HCEC 1CT (cell line): Measurements from ENCODE around the gene GMDS.
A peak's percentile ranks its signal among the peaks of the same experiment; 100 is the strongest.

Experiments used
- DNase-seq: peaks from one replicate; pipeline ENCODE4 v3.0.0-alpha.2; 2017

The GMDS gene

DNA sequence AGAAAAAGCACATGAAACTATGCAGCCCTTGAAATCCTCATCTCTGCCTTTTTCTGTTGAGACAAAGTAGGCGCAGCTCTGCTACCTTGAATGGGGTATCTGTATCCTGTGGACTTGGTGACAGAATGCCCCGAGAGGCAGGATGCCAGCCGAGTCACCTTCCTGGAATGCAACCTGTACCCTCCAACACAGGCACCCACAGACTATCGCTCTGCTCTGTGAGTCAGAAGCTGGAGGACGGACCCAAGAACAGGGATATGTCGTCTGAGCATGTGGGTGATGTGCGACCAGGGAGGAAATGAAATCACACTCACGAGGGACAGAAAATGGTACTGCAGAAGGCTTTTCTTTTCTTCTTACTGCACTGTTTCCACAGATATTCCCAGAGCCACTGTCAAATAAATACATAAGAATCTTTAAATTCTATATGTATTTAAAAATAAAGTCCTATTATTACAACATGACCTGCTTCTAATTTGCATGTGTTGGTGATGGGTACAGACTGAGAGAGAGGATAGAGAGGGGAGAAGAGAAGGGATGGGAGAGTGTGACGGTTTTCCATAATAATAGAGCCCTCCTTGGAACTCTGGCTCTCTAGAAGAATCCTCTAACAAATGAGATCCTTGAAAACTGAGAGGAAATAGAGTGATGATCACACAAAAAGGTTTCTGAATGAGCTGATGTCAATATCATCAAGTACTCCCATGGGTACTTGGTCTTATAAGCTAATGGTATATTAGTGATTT is 327.6 kb downstream of the GMDS start:
- peak; percentile 81 for DNase-seq

DNA sequence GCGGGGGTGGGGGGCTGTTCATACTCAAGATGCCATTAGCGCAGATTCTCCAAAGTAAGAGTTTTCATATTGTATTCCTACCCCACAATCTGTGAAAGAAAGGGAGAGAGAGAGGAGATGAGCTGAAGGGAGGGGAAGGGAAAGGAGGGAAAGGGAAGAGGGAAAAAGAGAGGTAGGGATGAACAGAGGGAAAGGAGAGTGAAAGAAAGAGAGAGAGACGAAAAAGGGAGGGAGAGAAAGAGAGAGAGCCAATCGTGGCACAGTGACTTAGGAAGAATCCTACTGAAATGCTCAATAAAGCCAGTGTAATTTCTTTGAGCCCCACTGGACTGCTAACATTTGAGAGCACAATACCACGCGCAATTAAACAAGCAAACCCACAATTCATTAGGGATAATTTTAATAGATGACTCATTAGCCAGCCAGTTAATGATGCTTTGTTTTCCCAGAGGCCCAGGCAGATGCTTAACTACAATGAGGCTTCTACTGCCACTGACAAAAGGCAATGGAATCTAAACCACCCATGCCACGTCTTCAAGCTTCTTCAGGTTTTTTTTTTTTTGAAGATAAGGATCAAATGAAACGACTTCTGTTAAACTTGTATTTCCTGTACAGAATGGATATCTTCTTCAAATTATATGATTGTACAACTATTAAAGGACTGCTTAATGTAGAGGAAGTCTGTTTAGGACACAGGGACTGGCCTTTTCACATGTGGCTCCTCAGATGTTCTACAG is 328.9 kb downstream of the GMDS start:
- DNase-seq = peak; percentile 38

DNA sequence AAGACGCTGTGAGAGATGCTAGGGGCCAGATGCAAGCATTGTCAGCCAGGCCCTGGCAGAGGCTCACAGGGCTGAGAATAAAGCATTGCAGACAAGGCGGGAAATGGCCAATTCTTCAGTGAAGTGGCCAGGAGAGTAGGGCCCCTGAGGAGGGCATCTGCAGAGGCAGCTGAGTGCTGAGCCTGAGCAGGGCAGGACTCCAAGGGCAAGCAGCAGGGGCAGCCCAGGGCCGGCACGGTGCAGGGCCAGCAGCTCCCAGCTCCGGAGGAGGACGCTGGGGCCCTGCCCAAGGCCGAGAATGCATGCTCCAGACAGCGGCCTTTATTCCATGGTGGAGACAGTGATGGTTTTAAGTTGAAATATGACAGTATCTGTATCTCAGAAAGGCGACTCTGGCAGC is 330.2 kb downstream of the GMDS start:
- DNase-seq = no peak

DNA sequence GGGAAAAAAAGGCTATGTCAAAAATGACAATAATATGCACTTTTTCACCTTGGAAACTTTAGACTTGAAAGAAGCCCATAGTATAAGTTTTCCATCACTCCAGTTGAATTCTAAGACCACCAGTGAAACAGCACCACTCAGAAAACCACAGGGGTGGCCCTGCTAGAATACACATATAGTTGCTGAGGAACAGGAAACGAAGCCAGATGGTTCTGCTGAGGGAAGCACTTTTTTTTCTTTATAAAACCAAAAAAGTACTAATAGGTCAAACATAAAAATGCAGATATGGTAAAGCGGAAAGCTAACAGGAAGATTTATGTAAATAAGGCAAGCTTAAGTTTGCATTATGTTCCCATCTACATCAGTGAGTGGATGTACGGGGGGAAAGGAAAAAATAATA is 331.8 kb downstream of the GMDS start:
- DNase-seq = no peak

DNA sequence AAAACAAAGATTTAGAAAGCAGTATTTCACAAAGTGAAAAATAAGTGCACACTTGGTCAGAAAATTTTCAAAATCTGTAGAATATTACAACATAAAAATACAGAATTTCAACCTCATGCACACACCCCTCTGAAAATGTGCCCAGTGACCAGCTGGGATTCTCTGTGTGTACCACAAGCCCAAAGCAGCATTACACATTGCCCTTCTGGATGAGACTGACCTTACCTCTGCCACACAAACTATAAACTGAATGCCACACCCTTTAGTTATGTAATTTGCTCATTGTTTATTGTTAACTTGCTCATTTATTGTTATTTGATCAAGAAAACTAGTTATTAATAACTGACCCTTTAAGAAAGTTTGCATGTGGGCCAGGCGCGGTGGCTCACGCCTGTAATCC is 332.7 kb downstream of the GMDS start:
- DNase-seq = no peak

DNA sequence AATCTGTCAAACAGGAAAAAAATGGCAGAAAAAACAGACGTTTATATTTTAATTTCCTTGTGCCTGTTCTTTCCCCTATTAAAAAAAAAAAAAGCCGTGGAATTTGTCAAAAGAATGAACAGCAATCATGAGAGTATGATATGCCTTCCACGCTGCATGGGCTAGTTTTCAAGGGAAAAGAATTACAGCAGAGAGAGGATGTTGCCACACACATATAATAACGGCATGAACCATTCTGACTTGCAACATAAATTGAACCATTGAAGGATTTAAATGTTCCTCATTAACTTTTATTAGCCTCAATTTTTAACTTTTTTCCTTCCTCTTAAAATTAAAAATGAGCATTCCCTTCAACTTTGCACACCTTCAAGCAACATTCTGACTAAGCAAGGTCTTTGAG is 333.9 kb downstream of the GMDS start:
- DNase-seq = no peak

DNA sequence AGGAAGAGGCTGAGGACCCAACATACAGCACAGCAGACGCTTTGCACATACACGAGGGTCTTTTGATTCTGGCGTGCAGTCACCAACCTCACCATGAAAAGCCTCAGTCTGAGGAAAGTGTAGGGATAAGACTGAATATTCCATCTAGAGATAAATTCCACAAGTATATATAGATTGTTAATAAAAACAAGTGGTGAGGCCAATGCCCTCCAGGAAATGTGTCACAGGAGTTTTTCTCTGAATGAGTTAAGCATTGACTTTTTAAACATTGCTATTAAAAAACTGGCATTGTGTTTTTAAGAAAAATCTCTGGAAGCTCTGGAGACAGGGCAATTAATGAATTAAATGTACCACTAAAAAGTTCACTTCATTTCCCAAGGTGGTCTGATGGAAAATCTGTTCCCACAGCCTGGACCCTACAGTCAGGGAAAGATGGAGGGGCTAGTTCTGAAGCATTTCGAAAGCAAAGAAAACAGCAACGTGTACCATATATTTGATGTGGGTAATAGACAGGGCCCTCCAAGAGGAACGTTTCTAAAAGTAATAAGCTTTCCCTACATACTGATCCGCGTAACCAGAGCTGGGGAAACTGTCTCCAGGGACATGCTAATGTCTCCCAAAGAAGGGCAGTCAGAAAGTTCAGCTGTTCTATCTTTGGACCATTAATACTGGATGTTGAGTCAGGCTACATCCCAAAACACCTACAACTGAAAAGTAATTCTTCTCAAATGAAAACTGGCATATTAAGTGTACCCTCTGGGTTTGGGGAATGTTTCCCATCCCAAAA is 334.6 kb downstream of the GMDS start:
- no peak for DNase-seq

DNA sequence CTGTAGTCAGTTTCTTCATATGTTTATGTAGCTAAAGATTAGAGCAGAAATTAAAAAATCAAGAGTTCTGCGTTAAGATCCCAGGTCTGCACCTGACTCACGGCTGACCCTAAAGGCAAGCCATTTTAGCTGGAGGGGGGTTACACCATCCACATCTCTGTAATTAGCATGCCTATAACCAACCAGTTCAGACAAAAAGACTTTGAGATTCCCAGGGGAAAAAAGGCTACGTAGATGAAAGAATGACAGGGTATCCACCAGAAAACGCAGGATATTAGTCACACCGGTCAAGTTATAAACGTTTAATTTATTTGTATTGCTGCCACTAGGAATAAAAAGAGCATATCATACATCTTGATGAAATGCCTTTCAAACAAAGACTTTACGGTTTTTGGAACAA is 336.6 kb downstream of the GMDS start:
- no peak for DNase-seq

DNA sequence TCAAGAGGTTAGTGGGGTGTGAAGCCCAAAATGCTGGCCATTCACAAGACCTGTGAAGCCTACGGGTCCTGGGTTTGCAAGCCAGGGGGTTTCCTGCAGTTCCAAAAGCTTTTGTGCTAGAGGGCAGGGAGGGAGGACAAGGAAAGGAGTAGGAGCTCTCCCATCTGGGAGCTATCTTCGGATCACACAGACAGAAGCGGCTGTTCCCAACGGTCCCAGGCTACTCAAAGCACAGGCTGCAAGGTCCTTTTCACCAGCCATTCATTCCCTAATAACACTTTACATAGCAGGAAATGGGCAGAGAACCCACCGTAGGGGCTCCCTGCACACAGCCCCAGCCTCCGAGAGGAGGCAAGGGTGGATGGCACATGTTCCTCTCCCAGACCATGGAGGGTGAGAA is 338.8 kb downstream of the GMDS start:
- no peak for DNase-seq

DNA sequence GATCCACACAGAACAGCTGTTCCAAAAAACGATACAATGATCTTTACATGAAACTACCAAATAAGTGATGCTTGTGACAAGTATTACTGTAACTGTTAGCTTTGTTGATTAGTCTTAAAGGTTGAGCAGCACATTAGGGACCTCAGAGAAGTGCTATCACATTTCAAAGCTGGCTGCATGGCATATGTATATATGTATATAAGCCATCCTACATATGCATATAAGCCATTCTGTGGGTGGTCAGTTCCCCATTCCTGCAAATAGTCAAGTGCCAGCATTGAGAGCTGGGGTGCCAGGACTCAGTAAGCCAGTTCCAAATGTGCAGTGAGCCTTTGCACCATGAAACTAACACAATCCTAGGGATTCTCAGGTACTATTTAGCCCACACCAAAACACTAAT is 339.4 kb downstream of the GMDS start:
- DNase-seq = no peak

DNA sequence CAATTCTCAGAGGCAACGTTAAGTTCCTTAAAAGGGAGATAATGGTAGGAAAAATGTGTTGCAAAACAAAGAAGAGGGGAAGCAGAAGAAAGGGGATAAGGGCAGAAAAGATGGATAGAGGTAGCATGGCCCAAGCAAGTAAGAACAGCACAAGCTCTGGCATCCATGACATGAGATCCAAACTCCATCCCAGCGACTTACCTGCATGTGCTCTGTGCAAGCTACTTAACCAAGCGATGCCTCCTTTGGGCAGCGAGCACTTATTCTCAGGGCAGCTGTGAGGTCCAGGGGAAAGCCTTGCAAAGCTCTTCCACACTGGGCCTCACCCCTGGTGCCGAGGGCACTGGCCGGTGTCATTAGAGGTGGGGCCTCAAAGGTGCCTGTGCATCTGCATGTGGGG is 340.5 kb downstream of the GMDS start:
- no peak for DNase-seq

DNA sequence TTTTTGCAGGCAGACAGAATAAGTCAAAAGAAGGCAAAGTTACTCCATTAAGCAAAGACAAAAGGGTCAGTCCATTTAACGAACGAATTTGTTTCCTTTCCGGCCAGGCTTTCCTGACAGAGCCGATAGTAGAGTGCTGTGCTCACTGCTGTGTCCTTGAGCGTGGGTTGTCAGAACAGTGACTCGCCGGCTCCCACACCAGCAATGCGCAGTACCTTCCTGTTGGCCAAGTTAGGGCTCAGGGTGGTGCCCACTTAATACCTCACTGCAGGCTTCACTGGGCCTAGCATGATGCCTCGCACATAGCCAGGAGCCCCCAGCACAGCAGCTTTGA is 341.0 kb downstream of the GMDS start:
- no peak for DNase-seq

DNA sequence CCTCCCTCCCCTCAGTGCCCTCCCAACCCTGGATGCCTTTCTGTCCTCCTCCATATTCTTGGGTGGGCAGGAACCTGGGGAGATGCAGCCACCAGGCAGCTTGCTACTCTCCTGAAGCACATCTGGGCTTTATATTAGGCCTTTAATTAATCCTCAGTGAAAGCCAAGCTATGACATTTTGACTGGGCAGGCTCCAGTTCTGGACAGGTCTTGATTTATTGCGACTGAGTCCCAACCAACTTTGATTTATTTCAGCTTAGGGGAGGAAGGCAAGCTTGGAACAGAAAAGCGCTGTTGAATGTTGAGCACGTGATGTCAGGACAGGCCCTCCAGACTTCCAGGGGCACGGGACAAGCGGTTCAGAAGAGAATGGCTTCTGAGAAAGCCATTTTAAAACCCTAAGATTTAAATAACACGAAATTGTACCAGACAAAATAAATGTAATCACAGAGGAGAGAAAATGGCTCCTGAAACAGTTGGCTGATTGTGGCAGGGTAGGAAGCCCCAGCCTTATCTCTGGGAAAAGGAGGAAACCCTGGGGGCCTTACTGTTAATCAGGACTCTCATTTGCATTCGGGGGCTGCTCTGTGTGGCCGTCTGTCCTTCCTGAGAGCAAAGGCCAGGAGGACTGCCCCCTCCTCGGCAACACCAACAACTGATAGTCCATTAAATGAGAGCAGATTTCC is 341.5 kb downstream of the GMDS start:
- DNase-seq = no peak

DNA sequence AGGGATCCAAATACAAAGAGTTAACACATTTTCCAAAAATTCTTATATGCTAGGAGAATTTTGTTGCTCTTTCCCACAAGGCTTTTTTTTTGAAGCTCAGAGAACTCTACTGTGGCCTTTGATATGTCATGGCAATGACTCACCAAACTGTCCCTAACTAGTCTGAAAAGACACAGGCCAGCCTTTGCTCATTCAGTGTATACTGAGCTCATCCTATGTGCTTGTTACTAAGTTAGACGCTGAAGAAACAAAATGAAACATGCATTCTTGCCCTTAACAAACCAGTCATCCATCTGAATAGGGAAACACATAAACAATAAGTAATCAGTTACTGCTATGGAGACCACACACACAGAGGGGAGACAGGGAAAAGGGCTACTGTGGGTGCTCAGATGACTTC is 343.8 kb downstream of the GMDS start:
- DNase-seq = no peak

DNA sequence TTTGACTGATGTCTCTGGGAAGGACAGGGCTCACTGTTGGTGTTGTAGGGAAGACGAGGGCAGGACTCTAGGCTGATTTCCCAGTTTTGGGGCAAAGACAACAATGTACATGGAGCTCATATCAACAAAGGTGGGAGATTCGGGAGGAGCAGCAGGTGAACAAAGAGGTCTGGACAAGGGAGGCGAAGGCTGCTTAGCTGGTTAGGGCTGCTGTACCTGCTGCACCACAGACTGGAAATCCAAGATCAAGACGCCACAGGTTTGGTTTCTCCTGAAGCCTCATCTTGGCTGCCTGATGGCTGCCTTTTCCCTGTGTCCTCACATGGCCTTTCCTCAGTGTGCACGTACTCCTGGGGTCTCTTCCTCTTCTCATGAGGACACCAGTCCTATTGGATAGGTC is 348.5 kb downstream of the GMDS start:
- DNase-seq = no peak

DNA sequence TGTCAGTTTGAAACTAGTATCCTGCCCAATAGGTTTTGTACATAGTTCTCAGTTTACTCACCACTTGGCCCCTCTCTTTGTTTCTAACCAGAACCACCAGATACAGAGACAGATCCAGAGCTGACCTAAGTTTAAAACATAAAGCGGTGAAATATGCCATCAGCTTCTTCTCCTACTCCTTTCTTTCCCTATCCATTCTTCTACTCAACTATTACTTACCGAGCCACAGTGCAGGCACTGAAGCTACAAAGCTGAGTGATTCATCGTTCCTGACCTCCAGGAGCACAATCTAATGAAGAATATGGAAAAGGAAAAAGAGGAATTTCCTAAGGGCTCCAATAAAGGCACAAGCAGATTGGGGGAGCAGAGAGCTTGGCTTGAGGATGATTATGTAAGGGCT is 349.7 kb downstream of the GMDS start:
- DNase-seq = no peak

DNA sequence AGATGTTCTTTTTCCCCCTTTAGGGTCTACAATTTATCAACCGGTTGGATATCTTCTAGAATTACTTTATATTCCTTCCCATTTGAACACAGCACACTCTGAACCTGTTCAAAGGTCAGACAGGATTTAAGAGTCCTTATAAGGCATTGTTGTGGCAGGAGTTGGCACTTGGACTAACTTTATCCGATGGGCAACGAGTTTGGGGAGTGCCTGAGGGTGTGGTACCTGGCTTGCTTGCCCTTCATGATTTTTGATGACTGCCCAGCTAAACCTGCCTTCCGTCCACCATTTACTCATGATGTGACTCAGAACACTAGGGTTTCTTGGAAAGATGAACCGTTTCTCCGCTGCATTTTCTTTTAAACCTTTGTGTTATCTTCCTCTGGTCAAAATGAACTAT is 350.5 kb downstream of the GMDS start:
- DNase-seq = no peak

DNA sequence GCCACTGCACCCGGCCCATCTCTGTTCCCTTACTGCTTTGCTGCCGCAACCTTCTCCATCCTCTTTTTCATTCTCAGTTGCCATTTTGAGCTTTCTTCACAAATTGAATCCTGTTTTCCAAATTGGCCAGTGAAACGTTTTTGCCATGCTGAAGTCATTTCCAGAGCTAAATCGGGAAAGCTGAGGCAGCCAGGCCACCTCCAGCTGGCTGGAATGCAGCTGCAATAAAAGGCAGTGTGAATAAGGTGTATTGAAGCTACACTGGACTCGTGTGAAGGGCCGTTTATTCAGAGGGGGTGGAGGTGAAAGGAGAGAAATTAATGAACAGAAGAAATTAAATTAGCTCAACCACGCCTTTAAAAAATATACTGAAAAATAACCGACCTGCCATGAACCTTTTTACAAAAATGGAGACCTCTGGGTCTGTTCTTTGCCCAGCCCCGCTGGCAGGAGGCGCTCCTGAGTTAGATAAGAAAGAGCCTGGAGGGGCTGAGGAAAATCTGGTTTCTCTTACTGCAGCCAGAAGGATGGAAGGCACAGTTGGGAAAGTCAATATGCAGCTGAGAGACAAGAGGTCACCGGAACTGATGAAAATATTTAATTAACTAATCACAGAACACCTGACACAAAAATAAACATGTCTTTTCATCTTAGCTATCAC is 351.8 kb downstream of the GMDS start:
- DNase-seq = no peak

DNA sequence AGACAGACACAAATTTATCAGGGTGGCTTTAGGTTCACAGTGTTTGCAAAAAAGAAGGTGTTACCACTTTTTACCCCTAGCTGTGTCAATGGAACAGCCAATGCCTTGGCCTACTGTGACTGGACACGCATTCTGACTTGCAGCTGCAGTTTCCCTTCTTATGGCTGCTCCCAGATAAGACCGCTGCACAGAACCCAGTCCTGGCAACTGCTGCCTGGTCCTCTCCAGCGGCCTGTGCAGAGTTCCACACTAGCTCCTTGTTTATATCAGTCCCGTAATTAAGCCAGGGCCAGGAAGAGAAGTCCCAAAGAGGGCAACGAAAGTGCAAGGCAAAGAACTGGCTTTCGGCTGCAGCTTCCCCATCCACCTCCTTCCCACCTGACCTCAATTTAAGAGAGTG is 352.7 kb downstream of the GMDS start:
- DNase-seq = no peak

DNA sequence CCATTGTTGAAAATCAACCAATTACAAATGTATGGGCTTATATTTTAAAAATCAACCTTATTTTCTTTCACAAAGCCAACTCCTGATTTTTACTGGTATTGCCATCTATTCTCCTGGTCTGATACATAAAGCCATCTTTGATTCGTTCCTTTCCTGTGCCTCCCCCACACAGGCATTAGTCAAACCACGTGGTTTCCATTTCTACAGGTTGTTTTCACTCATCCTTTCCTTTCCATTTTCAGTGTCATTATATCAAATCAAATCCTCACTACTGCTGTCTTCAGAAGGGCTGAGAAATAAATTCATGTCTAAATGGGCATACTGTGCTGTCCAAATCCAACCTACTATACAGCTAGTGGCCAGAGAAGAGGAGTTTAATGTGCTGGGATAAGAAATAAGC is 354.4 kb downstream of the GMDS start:
- no peak for DNase-seq

DNA sequence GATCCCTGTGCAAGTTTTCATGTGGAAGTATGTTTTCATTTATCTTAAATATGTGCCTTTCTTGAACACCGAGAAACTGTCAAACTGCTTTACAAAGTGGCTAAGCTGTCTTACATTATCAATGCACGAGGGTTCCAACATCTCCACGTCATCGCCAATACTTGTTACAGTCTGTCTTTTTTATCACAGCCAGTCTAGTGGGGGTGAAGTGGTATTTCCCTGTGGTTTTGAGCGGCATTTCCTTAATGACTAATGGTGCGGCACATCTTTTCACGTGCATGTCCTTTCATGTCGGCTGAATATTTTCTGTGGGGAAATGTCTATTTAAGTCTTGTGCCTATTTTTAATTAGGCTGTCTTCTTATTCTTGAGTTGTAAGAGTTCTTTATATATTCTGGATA is 355.3 kb downstream of the GMDS start:
- DNase-seq = no peak

DNA sequence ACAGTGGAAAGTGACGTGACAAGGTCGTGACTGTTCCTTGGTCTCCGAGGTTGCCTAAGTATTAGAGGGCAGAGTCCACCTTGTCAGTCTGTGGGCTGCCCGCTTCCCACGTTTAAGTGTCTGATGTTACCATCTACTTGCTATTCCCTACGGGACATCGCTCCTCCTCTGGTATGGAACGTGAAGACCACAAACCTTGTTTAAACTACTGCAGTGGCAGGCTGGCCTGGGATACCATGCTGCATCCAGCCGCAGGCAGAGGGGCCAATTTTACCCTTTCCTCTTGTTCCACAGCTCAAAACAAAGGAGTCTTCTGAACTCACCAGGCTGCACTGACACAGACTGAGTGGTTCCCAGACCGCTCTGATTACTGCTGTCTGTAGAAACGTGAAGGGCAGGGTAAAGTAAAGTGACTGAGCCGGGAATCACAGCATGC is 359.8 kb downstream of the GMDS start:
- DNase-seq = no peak

DNA sequence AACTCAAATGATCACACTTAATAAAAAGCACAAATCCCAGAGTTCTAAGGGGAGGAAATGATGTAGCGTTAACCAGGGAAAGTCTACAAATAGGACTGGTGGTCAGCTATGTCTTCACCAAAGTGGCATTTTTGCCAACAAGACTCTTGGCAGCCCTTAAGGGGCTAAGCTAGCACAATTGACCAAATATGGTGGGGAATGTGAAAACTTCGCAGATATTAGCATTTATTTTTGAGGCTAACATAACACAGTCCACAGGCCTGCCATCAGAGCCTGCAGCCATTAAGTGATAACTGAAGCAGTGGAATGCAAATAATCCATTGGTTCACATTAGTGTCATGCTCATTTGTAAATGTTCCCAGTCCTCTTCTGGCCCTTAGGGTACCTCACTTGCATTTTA is 361.1 kb downstream of the GMDS start:
- no peak for DNase-seq
